ENCODE results near the gene LZTFL1. TPM values are rescaled to one million over a fixed set of nuclear protein-coding genes. Genes with fewer than 3 reads are reported as not detected.

Gene LZTFL1
- total RNA-seq, 2 donors from 2014 or later = 12.5 to 14.5 TPM

- 78 to 80% methylated on average over 9 of the region's 9 CpGs for WGBS, 2 donors
- H3K4me3 ChIP-seq = no peak within 1 kb of the TSS
Measured at GRCh38 chr3:45885979-45886705, 44.2 kb upstream of the LZTFL1 start, which contains the start of gene CCR9. Gene CCR9 (plus strand): TSS chr3:45886543. CDS start chr3:45894934, 8,391 bp downstream.

GRCh38 chr3:45884368-45885201 is 42.7 kb upstream of the LZTFL1 start:
- no peak overlapping the region for H3K4me3 ChIP-seq
- DNase-seq (no peak), ATAC-seq (no peak)
- no peak overlapping the region for H3K27ac ChIP-seq
- no peaks in the 10 kb centered on the region for H3K9me3 ChIP-seq
- H3K4me1 ChIP-seq = no peaks in the 10 kb centered on the region
- WGBS, 2 donors = 56 to 66% methylated on average over 23 of the region's 23 CpGs
- TF ChIP-seq POLR2A (IDR thresholded peaks at IDR 0.05) (no peak), CTCF (IDR thresholded peaks at IDR 0.05) (no peak)
- no peaks in the 10 kb centered on the region for H3K36me3 ChIP-seq (replicated peaks in 1 of 2; ENCODE audit: insufficient read depth in 1 of 2, low read depth in 2 of 2)
- no peaks in the 10 kb centered on the region for H3K27me3 ChIP-seq
- intact Hi-C loops (cut with DNase I) = no loop called here

More at GRCh38 chr3:45885979-45886705, 44.2 kb upstream of the LZTFL1 start, which contains the start of gene CCR9:
- intact Hi-C loops (cut with DNase I) = no loop called here
- Histone ChIP-seq H3K9me3 (no peaks in the 10 kb centered on the region), H3K36me3 (replicated peaks in 1 of 2; ENCODE audit: insufficient read depth in 1 of 2, low read depth in 2 of 2) (no peaks in the 10 kb centered on the region), H3K27me3 (no peaks in the 10 kb centered on the region), H3K27ac (no peak within 1 kb of the TSS), H3K4me1 (no peaks in the 10 kb centered on the region)
- no peak for DNase-seq
- ATAC-seq = no peak
- no peak for TF ChIP-seq POLR2A (IDR thresholded peaks at IDR 0.05)
- TF ChIP-seq CTCF (IDR thresholded peaks at IDR 0.05) = no peak

- TF ChIP-seq CTCF (IDR thresholded peaks at IDR 0.05) (no peak), POLR2A (IDR thresholded peaks at IDR 0.05) (no peak)
- ATAC-seq = no peak
- Histone ChIP-seq H3K27ac (no peak overlapping the region), H3K27me3 (no peaks in the 10 kb centered on the region), H3K4me1 (no peaks in the 10 kb centered on the region), H3K4me3 (no peak overlapping the region), H3K9me3 (no peaks in the 10 kb centered on the region), H3K36me3 (replicated peaks in 1 of 2; ENCODE audit: insufficient read depth in 1 of 2, low read depth in 2 of 2) (no peaks in the 10 kb centered on the region)
- WGBS, 2 donors = 63 to 66% methylated on average over 8 of the region's 8 CpGs
- intact Hi-C loops (cut with DNase I) = no loop called here
- no peak for DNase-seq
Measured at GRCh38 chr3:45881078-45882022, 39.4 kb upstream of the LZTFL1 start.

- Histone ChIP-seq H3K4me3 (no peak overlapping the region), H3K4me1 (no peaks in the 10 kb centered on the region), H3K9me3 (no peaks in the 10 kb centered on the region), H3K36me3 (replicated peaks in 1 of 2; ENCODE audit: insufficient read depth in 1 of 2, low read depth in 2 of 2) (no peaks in the 10 kb centered on the region), H3K27me3 (no peaks in the 10 kb centered on the region), H3K27ac (no peak overlapping the region)
- WGBS, 2 donors = 69 to 86% methylated on average over 3 of the region's 3 CpGs
- ATAC-seq (no peak), DNase-seq (no peak)
- intact Hi-C loops (cut with DNase I) = no loop called here
- TF ChIP-seq POLR2A (IDR thresholded peaks at IDR 0.05) (no peak), CTCF (IDR thresholded peaks at IDR 0.05) (no peak)
Measured at GRCh38 chr3:45880725-45881077, 38.8 kb upstream of the LZTFL1 start.

Measured in body of pancreas (tissue), 4 donors.